HG03196 (cell line): ENCODE measurements around the gene CCDC142.
"Not testable (repeated sequence)": the region's sequence is repeated elsewhere in the genome, so short reads cannot be mapped to it uniquely, and the experiment has no call there.

Experiments used
- ATAC-seq: cut with Tn5 transposase; IDR thresholded peaks from one replicate; pipeline ENCODE4 v1.9.1; 2021; ENCODE audit not compliant: unreplicated experiment

Gene CCDC142

DNA sequence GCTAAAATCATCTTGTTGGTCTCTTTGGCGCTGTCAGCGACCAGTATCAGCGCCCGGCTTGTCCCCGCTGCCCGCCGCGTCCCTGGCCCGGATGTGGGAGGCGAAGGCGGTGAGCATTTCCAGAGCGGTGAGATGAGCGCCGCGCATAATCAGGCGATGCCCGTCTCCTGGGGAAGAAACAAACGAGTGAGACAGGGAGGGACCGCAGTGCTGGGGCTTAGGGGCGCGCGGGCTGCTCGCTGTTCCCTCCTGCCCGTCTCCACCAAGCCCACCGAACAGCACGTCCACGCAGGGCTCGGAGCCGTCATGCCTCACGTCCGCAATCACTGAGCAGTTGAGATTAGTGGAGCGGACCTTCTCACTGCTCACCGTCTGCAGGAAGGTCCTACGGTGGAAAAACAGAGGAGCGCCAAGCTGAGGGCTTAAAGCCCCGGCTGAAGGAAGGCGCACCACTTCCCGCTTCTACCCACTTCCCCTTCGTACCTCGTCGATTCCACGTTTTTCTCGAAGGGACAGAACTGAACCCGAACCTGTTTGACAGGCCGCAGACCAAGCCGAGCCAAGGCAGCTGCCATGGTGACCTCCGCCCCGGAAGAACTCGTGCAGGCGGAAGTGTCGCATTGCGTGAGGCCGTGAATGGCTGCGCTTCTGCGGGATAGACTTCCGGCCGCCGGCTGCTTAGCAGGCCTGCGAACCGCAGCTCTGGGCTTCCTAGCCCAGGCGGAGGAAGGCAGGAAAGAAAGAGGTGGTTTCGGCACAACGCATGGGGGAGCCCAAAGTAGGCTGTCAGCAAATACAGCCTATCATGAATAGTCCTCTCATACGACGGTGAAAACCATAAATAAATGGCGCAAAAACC lies 10.5 kb downstream of the CCDC142 start, which contains the start of gene MRPL53:
MRPL53 (minus strand) TSS at position 595 of the 859 bp plus-strand sequence; CDS start at position 575, 20 bp downstream.
- peak; percentile 85 for ATAC-seq

DNA sequence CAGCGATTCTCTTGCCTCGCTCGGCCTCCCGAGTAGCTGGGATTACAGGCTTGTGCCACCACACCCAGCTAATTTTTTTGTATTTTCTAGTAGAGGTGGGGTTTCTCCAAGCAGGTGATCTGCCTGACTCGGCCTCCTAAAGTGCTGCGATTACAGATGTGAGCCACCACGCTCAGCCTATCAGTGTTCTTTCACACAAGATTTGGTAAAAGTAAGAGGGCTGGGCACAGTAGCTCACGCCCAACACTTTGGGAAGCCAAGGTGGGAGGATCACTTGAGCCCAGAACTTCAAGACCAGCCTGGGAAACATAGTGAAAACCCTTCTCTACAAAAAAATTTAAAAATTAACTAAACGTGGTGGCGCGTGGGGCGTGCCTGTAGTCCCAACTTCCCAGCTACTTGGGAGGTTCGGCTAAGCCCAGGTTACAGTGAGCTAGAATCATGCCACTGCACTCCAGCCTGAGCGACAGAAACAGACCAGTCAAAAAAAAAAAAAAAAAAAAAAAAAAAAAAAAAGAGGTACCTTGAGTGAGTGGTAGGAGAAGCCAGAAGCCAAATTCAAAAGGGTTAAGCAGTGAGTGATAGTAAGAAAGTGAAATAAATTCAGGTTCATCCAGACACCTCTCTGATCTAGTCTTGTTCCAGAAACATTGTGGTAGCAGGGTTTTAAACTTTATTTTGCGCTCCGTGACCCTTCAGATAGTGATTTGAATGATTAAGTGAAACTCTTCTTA lies 11.3 kb downstream of the CCDC142 start:
- no peak for ATAC-seq

DNA sequence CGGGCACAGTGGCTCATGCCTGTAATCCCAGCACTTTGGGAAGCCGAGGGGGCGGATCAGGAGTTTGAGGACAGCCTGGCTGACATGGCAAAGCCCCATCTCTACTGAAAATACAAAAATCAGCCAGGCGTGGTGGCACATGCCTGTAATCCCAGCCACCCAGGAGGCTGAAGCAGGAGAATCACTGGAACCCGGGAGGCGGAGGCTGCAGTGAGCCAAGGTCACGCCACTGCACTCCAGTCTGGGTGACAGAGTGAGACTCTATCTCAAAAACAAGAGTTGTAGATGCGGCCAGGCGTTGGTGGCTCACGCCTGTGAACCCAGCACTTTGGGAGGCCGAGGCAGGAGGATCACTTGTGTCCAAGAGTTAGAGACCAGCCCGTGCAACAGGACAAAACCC lies 12.1 kb downstream of the CCDC142 start:
- ATAC-seq: not testable (repeated sequence)

DNA sequence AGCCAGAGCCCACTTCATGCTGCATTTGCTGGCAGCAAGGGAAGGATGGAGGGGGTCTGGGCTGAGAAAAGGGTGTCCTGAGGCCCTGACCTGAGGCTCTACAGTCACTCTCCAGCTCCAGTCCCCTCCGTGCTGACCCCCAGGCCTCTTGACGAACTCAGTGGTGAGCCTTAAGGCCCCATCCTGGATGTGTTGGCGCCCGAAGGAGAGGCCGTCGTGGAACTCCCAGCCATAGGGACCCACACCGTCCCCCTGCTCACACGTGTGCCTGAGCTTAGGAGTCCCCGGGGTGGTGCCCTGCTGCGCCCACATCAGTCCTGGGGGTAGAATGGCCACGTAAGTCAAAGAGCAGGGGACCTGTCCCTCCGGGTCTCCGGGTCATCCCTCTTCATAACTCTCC lies 18.4 kb downstream of the CCDC142 start:
- no peak for ATAC-seq

DNA sequence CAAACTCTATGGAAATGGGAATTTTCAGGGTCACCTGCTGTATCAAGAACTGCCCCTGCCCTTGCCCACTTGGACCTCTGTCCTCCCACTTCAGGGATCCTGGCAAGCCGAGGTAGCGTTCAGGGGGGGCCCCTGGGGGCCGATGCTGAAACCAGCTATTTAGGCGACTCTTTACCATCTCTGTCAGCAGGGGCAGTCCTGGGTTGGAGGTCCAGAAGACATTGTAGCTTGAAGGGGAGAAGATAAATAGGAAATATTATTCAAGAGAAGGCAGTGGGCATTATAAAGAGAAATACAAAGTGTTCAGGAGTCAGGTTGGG lies 20.1 kb downstream of the CCDC142 start:
- no peak for ATAC-seq

DNA sequence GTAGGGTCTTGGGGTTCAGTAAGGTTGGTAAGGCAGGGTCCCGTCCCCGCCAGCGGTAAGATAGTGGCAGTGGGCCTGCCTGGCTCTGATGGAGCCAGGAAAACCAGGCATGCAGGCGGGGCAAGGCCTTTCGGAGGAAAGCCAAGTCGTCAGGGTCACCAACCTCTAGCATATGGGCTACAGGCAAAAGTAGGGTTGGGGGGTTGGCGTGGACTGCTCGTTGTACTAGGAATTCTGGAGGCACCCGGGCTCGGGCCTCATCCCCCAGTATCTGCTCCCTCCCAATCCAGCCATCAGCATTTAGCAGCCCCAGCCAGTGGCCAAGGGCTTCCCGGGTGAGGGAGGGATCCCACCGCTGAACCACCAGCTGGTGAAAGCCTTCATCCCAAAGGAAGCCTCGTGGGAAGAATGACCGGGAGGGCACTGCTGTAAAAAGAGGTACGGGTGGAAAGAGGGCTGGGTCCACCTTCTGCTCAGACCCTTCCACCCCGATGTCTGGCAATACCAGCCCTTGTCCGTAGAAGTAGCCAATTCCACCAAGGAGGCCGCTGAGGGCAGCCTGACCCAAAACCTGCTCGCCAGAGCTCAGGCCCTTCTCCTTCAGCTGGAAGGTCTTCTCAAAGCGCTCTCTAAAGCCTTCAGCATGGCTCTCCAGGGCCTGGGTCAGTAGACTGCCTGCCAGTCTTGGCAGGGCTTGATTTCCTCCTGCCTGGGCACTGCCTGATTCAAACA lies 20.6 kb downstream of the CCDC142 start:
- ATAC-seq: no peak

DNA sequence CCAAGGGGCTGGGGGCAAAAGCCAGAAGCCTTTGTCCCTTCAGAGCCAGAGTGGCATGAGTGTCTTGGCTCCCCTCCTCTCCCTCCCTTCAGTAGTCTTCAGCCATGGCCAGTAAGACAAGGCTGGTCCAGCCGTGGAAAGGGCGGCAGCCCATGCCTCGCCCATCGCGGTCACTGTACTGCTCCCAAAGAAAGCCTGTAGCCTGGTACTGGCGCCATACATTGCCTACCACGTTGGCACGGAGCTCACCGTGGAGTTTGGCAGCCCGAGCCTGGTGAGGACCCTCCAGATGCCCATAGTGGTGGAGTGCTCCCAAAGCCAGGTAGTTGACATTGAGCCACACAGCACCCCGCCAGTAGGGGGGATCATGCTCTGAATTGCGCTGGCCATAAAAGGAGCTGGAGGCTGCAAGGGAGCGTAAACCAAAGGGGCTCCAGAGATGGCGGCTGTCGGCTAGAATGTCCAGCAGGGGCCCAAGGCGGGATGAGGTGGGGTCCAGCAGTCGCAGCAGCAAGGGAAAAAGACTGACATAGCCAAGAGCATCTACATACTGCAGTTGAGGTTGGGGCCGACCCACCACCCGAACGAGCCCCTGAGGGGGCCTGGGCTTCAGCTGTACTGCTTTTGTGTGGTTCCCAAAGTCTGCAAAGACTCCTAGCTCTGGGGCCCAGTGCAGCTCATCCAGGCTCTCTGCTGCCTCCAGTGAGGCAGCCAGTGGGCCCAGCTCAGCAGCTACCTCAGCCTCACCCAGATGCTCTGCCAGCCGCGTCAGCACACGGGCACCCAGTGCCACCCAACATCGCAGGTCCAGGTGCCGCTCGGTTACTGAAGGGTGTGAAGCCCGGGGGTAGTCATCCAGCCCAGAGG lies 21.4 kb downstream of the CCDC142 start:
- no peak for ATAC-seq

DNA sequence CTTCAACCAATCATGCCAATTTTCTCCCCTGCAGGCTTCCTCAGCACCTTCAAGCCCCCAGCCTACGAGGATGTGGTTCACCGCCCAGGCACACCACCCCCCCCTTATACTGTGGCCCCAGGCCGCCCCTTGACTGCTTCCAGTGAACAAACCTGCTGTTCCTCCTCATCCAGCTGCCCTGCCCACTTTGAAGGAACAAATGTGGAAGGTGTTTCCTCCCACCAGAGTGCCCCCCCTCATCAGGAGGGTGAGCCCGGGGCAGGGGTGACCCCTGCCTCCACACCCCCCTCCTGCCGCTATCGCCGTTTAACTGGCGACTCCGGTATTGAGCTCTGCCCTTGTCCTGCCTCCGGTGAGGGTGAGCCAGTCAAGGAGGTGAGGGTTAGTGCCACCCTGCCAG lies 22.6 kb downstream of the CCDC142 start:
- ATAC-seq: not testable (repeated sequence)

DNA sequence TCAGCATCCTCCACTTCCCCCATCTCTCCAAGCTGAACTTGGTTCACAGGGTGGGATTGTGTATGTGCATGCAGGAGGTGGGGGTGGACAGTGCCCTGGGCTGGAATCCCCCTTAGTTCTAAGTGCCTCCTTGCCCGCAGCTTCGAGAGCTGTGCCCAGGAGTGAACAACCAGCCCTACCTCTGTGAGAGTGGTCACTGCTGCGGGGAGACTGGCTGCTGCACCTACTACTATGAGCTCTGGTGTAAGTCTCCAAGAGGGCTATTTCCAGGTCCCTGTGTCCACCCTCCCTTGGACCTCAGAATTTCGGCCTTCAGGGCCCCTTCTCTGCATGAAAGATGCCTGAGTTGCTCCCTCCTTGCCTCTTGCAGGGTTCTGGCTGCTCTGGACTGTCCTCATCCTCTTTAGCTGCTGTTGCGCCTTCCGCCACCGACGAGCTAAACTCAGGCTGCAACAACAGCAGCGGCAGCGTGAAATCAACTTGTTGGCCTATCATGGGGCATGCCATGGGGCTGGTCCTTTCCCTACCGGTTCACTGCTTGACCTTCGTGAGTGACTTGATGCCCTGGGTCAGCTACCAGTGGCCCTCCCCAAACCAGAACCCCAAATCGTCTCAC lies 23.2 kb downstream of the CCDC142 start:
- ATAC-seq: not testable (repeated sequence)

DNA sequence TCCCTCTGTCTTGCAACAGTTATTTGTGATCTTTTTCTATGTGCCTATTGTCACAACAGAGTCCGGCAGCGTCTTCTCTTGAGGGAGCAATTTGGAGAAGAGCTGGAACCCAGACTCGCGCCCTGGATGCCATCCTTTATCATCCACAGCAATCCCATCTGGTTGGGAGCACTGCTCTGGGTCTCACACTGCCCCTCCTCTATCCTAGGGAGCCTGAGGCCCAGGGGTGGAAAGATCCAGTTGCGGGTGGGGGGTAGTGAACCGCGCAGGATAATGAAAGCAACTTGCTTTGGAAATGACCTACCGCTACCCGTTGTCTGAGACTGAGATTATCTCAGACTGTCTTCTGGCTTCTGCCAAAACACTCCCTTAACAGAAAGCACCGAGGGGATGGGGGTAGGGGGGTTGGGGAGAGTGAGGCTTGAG lies 23.8 kb downstream of the CCDC142 start:
- no peak for ATAC-seq

DNA sequence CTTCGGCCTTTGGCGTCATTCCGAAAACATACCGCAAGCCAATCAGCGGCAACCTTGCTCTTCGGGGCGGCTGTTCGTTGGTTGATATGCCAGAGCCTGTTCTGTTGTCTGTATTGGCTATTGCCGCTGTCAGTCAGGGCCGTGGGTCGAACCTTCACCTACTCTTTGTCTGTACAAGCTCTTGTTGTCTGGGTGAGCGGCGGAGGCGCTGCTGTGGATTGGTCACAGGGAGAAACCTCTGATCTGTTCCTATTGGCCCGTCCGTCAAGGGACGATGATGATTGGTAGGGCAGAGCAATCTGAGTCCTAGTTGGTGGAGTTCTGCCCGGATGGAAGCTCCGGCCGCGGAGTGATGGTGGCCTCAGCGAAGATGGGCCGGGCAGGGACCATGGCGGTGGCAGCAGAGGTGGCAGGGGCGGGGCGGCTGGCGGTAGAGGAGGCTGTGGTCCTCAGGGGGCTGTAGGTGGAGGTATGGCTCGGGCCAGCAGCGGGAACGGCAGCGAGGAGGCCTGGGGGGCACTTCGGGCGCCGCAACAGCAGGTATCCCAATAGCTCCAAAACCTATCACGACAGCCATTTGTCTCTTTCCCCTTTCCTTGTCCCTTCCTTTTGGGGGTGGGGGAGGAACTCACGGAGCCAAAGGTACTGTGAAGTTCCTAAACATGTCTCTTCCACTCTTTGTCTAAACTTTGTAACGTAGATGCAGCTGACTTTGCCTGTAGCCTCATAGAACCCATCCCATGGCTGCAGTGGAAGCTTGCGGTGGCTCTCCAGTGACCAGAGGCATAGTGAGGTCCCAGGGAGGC lies 24.5 kb downstream of the CCDC142 start, which contains the start of gene WBP1:
WBP1 (plus strand) TSS at position 307 of the 806 bp plus-strand sequence; CDS start at position 472, 165 bp downstream.
- ATAC-seq: peak; percentile 79

DNA sequence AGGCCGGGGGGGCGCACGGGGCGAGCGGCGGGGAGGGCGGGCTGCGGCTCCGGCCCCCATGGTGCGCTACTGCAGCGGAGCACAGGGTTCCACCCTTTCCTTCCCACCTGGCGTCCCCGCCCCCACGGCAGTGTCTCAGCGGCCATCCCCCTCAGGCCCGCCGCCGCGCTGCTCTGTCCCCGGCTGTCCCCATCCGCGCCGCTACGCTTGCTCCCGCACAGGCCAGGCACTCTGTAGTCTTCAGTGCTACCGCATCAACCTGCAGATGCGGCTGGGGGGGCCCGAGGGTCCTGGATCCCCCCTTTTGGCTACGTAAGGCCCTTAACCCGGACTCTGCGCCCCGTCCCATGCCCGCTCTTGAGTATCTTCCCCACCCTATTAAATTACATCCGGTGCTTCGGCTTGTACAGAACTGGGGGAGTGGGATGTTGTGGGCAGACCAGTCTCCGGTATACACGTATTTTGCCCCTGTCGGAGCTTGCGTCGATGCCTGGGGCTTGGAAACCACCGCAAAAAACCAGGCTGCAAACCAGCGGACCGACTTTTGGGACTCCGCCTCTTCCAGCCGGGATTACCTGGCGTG lies 25.2 kb downstream of the CCDC142 start:
- peak; percentile 37 for ATAC-seq

DNA sequence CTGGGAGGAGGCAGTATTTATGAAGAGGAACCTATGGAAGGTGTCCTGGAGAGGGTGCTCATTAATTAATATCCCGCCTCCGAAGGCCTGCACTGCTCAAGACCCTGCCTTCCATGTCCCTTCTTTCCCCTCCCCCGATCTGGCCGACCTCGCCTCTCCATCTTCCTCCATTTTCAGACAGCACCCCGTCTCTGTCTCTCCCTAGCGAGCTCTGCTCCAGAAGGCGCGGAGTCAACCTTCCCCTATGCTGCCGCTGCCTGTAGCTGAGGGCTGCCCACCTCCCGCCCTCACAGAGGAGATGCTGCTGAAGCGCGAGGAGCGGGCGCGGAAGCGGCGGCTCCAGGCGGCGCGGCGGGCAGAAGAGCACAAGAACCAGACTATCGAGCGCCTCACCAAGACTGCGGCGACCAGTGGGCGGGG lies 25.7 kb downstream of the CCDC142 start:
- ATAC-seq: no peak

DNA sequence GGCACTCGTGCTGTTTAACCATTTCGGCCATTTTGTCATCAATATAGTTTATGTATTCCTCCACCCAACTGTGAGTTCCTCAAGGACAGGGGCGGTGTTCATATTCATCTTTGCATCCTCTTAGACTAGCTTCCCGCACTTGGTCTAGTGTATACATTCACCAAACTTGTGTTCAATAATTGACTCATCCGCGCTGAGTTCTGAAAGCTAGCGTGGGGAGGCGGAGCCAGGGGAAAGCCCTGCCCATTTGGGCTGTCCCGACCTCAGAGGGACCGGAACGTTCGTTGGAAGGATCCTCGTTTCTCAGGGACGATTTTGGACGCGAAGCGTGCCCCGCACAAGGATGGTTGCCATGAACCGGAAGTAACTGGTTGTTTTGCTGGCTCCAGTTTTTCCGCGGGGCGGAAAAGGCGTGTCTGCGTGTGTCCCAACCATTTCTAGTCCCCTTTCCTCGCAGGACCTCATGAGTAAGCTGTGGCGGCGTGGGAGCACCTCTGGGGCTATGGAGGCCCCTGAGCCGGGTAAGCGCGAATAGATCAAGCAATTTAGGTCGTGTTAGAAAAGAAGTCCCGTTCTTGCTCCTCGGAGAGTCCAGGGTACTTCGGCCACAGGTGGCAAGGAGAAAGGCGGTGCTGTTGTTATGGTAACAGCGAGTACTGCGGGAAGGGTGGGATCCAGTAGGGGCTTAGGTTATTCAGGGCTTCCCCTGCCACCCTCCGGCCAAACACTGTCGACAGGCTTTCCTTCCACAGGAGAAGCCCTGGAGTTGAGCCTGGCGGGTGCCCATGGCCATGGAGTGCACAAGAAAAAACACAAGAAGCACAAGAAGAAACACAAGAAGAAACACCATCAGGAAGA lies 27.9 kb downstream of the CCDC142 start, which contains the start of gene INO80B:
INO80B (plus strand) TSS at position 434 of the 858 bp plus-strand sequence; CDS start at position 464, 30 bp downstream.
- peak; percentile 45 for ATAC-seq

DNA sequence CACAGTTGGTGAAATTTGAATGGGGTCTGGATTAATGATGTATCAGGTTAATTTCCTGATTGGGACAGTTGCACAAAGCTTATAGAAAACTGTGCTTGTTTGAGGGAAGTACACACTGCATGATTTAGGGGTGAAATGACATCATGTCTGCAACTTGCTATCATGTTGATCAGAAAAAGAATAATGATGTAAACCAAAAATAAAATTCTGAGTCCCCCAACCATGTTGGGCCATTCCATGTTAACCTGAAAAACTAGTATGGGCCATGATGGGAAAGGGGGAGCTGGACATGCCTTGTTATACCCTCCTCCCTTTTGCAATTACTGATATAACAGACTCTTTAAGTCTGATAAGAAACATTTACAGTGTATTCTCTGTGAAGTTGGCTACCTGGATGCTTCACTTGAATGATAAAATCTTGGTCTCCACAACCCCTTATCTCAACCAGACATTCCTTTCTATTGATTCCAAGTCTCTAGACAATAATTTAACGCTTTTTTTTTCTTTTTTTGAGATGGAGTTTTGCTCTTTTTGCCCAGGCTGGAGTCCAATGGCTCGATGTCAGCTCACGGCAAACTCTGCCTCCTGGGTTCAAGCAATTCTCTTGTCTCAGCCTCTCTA lies 32.1 kb downstream of the CCDC142 start:
- ATAC-seq: no peak

DNA sequence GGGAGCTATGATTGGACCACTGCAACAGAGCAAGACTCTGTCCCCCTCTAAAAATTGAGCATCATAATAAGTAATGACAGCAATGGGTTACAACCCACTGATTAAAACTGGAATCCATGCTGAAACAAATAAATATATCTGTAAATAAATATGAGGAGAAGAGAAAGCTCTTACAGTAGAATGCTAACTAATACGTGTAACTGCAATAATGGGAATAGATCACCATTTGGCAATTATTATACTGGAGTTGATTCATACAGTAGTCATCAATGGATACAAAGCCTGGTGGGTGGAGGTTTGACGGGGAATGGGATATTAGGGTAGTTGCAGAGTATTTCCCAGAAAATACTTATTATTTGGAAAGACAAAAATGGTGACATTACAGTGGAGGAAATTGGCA lies 34.0 kb downstream of the CCDC142 start:
- ATAC-seq: no peak
